K562 (cell line): Measurements from ENCODE around the gene TMEM225B. TPM values are rescaled to one million over a fixed set of nuclear protein-coding genes. Genes with fewer than 3 reads are reported as not detected.

Experiments
- ATAC-seq: fragments of 200-7000 bp; cut with Tn5 transposase; 3 replicates; pipeline ENCODE4 v1.9.1; 2020; ENCODE audit warnings: moderate library complexity
- BruUV-seq: library from RNA; stranded (reverse); fragments of 400-500 nt; replicated peaks from 2 replicates; lab custom pipeline; 2021; lab: Mats Ljungman, UMichigan
- CTCF ChIA-PET: fragments of 300-600 bp; formaldehyde crosslinking; extraction: SDS; loops from one replicate; lab custom pipeline; 2021; ENCODE audit warnings: low intra/inter-chr PET ratio; lab: Yijun Ruan, JAX
- POLR2A ChIA-PET: fragments of 300-600, 350-650 bp; sonication (Branson Sonifier 250); formaldehyde crosslinking; extraction: SDS; loops from one replicate; lab custom pipeline; 2021; ENCODE audit warnings: antibody characterized with exemption, inconsistent platforms; lab: Yijun Ruan, JAX
- DNase-seq, 4 experiments: peaks; one replicate each; pipeline versions ENCODE4 v3.0.0 to v3.0.0-alpha.2; 2011 to 2018; ENCODE audit warnings: low spot score in 3 of 4, mixed read lengths in 3 of 4; ENCODE audit errors: extremely low read depth in 1 of 4
- FAIRE-seq: peaks from 2 replicates; lab custom pipeline; 2011; peaks lifted over from hg19 to GRCh38; lab: Jason Lieb, UNC
- H2AFZ ChIP-seq: 2 replicates; pipeline ENCODE4 v1.6.0; 2011; ENCODE audit warnings: low read depth, low read length, control low read depth, inconsistent platforms
- H3K27ac ChIP-seq: fragments of 200-600 bp; 3 replicates; pipeline ENCODE4 v1.8.0; 2011; ENCODE audit warnings: low read depth, mild to moderate bottlenecking, control low read depth, inconsistent platforms, low read length, moderate library complexity, mixed read lengths; ENCODE audit errors: extremely low read depth
- H3K27me3 ChIP-seq, 2 experiments: fragments of 300-600 bp in 1 of 2; 2 replicates in 1 of 2; 3 replicates in 1 of 2; pipeline versions ENCODE4 v1.6.0 to v1.8.0; 2011; ENCODE audit warnings: inconsistent platforms in 2 of 2, low read length in 2 of 2, mild to moderate bottlenecking in 1 of 2, mixed read lengths in 1 of 2, moderate library complexity in 1 of 2; ENCODE audit not compliant: control insufficient read depth in 2 of 2, insufficient read depth in 2 of 2
- H3K36me3 ChIP-seq: fragments of 300-600 bp; 3 replicates; pipeline ENCODE4 v1.8.0; 2011; ENCODE audit warnings: mild to moderate bottlenecking, low read length, inconsistent platforms; ENCODE audit not compliant: control insufficient read depth, insufficient read depth
- H3K4me1 ChIP-seq, 2 experiments: fragments of 200-600 bp in 1 of 2; replicated peaks in 1 of 2; 2 replicates in 1 of 2; 3 replicates in 1 of 2; pipeline versions ENCODE4 v1.5.1 to v1.8.0; 2011; ENCODE audit warnings: inconsistent platforms in 2 of 2, low read length in 2 of 2, mild to moderate bottlenecking in 1 of 2, mixed read lengths in 1 of 2, moderate library complexity in 1 of 2; ENCODE audit not compliant: control insufficient read depth in 2 of 2, insufficient read depth in 2 of 2
- H3K4me2 ChIP-seq: 2 replicates; pipeline ENCODE4 v1.6.1; 2011; ENCODE audit warnings: low read length, control low read depth, inconsistent platforms, mixed read lengths; ENCODE audit not compliant: insufficient read depth
- H3K4me3 ChIP-seq: fragments of 200-600 bp; sonication (generic), shearing (Covaris generic); 2 replicates; pipeline ENCODE4 v1.5.1; 2016; ENCODE audit warnings: control low read depth, inconsistent platforms
- H3K79me2 ChIP-seq: fragments of 200-600 bp; 3 replicates; pipeline ENCODE4 v1.8.0; 2011; ENCODE audit warnings: low read length, inconsistent platforms; ENCODE audit not compliant: control insufficient read depth, insufficient read depth
- H3K9ac ChIP-seq, 2 experiments: 2 replicates each; pipeline versions ENCODE4 v1.6.0 to v1.6.1; 2011; ENCODE audit warnings: low read depth in 2 of 2, low read length in 2 of 2, control low read depth in 1 of 2, inconsistent platforms in 1 of 2, mild to moderate bottlenecking in 1 of 2, mixed read lengths in 1 of 2; ENCODE audit not compliant: insufficient read depth in 1 of 2
- H3K9me1 ChIP-seq: one replicate; pipeline ENCODE4 v1.6.0; 2011; ENCODE audit warnings: inconsistent platforms, mild to moderate bottlenecking, low read length, moderate library complexity; ENCODE audit not compliant: control insufficient read depth, insufficient read depth
- H3K9me3 ChIP-seq: replicated peaks from 2 replicates; pipeline ENCODE4 v1.5.1; 2011; ENCODE audit warnings: low read depth, low read length, inconsistent platforms; ENCODE audit not compliant: control insufficient read depth, insufficient read depth
- H4K20me1 ChIP-seq: replicated peaks from 2 replicates; pipeline ENCODE4 v1.6.1; 2011; ENCODE audit warnings: low read length, inconsistent platforms, mixed read lengths; ENCODE audit not compliant: control insufficient read depth, insufficient read depth
- ARID3A ChIP-seq: IDR thresholded peaks from 2 replicates; pipeline ENCODE4 v1.6.1; 2012; ENCODE audit warnings: low read depth, low read length, improper control_type of control experiment, borderline replicate concordance
- CBX1 ChIP-seq: sonication (generic); IDR thresholded peaks from 2 replicates; pipeline ENCODE4 v1.6.1; 2016; ENCODE audit warnings: antibody characterized with exemption, low read depth, mild to moderate bottlenecking
- HDGF ChIP-seq: fragments of 450-650 bp; IDR thresholded peaks from 2 replicates; pipeline ENCODE4 v1.6.1; 2016
- HMGN3 ChIP-seq: IDR thresholded peaks from 2 replicates; pipeline ENCODE4 v1.6.1; 2011; ENCODE audit warnings: borderline replicate concordance, low read depth, mild to moderate bottlenecking, mixed read lengths, low read length; ENCODE audit not compliant: insufficient read length; ENCODE audit errors: extremely low read depth
- HMGXB4 ChIP-seq: sonication (generic); formaldehyde crosslinking; IDR thresholded peaks from 2 replicates; pipeline ENCODE4 v1.8.1; 2023; ENCODE audit warnings: mild to moderate bottlenecking, missing genetic modification reagents
- WGBS: fragments of 100-300 bp; shearing (Covaris generic); methylation state at CpG from one replicate; pipeline ENCODE4 v1.1.6; 2016; ENCODE audit warnings: low coverage, mixed read lengths; ENCODE audit not compliant: insufficient coverage; ENCODE audit errors: missing lambda C conversion rate; 5-methylcytosine and 5-hydroxymethylcytosine counted together
- in situ Hi-C: fragments of 300-500 bp; cut with MboI; formaldehyde crosslinking; loops from 4 replicates; pipeline ENCODE4 v1.15.0; 2018; ENCODE audit warnings: inconsistent platforms, mixed read lengths
- intact Hi-C: fragments of 100-400 bp; cut with micrococcal nuclease; formaldehyde crosslinking; loops from 2 replicates; pipeline ENCODE4 v1.14.2; 2022
- polyA plus RNA-seq, 8 experiments: library from polyadenylated mRNA; depleted of rRNA in 4 of 8; stranded (reverse) in 5 of 8; unstranded in 3 of 8; fragments of >200 nt; fragmentation: Nextera tagmentation in 2 of 8; fragmentation: Illumina TruSeq in 1 of 8; extraction: Ambion mirVana in 2 of 8; extraction: Trizol in 1 of 8; gene quantifications; 2 replicates each; pipeline versions ENCODE4 v1.2.1 to v1.2.3, GENCODE V29; 2011 to 2014; ENCODE audit warnings: inconsistent platforms in 1 of 8, missing spikeins in 1 of 8
- total RNA-seq, 7 experiments: library from RNA; depleted of rRNA in 6 of 7; stranded (reverse); fragments of >200 nt in 6 of 7; fragmentation: Illumina TruSeq in 2 of 7; extraction: Trizol in 2 of 7; gene quantifications; 2 replicates each; pipeline versions ENCODE4 v1.2.1 to v1.2.3, GENCODE V29; 2011 to 2021; ENCODE audit warnings: low replicate concordance in 1 of 7
- TF ChIP-seq, protein P1 (sequence below), 2 experiments: fragments of 450-650 bp in 1 of 2; sonication (generic) in 1 of 2; formaldehyde crosslinking in 1 of 2; IDR thresholded peaks; 2 replicates each; pipeline versions ENCODE4 v1.7.1 to v1.9.0; 2016 to 2022; ENCODE audit warnings: inconsistent platforms in 1 of 2, mild to moderate bottlenecking in 1 of 2, missing genetic modification reagents in 1 of 2

The TMEM225B gene
- total and polyA plus RNA-seq, 9 of the 15 experiments (the other 6 are each of a cell fraction or from before 2014, with no cell fraction given), result 0.08 to 0.73 (median 0.56) TPM

- no peaks in the 10 kb centered on the region for H3K36me3 ChIP-seq
- H3K9ac ChIP-seq, result no peak overlapping the region
- H2AFZ ChIP-seq, result no peak overlapping the region
- FAIRE-seq (no peak), ATAC-seq (no peak; the same call in 2 of the 3 replicates), DNase-seq (peak in 1 of 4 experiments; percentile 36)
- in situ Hi-C loops (no loop called here), intact Hi-C loops (no loop called here)
- ChIA-PET CTCF (no interaction called here), POLR2A (interaction anchor here (0.6 to 1.7 kb wide), 3 partner anchors 8 to 359 kb away, joined by 3 to 6 read pairs (median 3); no protein-coding TSS in a partner anchor)
- no peaks in the 10 kb centered on the region for H3K9me1 ChIP-seq
- H4K20me1 ChIP-seq, result no peaks in the 10 kb centered on the region
- H3K27me3 ChIP-seq, result peaks cover 15 to 17% of the 10 kb centered on the region in 2 experiments; a peak in 3 of 5 replicates
- peaks cover 0 to 17% of the 10 kb centered on the region in 2 experiments; a peak in 2 of 5 replicates for H3K4me1 ChIP-seq
- H3K79me2 ChIP-seq, result no peaks in the 10 kb centered on the region
- H3K27ac ChIP-seq, result no peak overlapping the region
- WGBS, result 86% methylated on average over 48 of the region's 54 CpGs
- peaks cover 2% of the 10 kb centered on the region; the same call in 1 of the 2 replicates for H3K9me3 ChIP-seq
- no peak overlapping the region for H3K4me2 ChIP-seq
- no TSS peak for BruUV-seq
- H3K4me3 ChIP-seq, result no peak overlapping the region
- TF ChIP-seq HMGN3, result peak; percentile 19
- peak; percentile 27; the same call in 1 of the 2 replicates for TF ChIP-seq CBX1
- no peak for TF ChIP-seq HDGF
- TF ChIP-seq HMGXB4, result no peak
- TF ChIP-seq ARID3A, result no peak
- TF ChIP-seq, protein P1, sequence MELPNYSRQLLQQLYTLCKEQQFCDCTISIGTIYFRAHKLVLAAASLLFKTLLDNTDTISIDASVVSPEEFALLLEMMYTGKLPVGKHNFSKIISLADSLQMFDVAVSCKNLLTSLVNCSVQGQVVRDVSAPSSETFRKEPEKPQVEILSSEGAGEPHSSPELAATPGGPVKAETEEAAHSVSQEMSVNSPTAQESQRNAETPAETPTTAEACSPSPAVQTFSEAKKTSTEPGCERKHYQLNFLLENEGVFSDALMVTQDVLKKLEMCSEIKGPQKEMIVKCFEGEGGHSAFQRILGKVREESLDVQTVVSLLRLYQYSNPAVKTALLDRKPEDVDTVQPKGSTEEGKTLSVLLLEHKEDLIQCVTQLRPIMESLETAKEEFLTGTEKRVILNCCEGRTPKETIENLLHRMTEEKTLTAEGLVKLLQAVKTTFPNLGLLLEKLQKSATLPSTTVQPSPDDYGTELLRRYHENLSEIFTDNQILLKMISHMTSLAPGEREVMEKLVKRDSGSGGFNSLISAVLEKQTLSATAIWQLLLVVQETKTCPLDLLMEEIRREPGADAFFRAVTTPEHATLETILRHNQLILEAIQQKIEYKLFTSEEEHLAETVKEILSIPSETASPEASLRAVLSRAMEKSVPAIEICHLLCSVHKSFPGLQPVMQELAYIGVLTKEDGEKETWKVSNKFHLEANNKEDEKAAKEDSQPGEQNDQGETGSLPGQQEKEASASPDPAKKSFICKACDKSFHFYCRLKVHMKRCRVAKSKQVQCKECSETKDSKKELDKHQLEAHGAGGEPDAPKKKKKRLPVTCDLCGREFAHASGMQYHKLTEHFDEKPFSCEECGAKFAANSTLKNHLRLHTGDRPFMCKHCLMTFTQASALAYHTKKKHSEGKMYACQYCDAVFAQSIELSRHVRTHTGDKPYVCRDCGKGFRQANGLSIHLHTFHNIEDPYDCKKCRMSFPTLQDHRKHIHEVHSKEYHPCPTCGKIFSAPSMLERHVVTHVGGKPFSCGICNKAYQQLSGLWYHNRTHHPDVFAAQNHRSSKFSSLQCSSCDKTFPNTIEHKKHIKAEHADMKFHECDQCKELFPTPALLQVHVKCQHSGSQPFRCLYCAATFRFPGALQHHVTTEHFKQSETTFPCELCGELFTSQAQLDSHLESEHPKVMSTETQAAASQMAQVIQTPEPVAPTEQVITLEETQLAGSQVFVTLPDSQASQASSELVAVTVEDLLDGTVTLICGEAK (IDR thresholded peaks at IDR 0.05), result 0 out of 2 replicates have a peak, but pooled peaks have one; percentile 1
- TF ChIP-seq, protein P1 (CRISPR knock-in tag; IDR thresholded peaks at IDR 0.05), result no peak
Measured at GRCh38 chr7:99579956-99580777, 17.9 kb upstream of the TMEM225B start.
